ENCODE data around the gene RBMS3. TPM values are rescaled to one million over a fixed set of nuclear protein-coding genes. Genes with fewer than 3 reads are reported as not detected.
A peak's percentile ranks its signal among the peaks of the same experiment; 100 is the strongest.

Gene RBMS3
- total and polyA plus RNA-seq, 5 donors = 8.9 to 66.7 (median 56.5) TPM

- H3K9me3 ChIP-seq (ENCODE audit: control insufficient read depth, low read length) = no peaks in the 10 kb centered on the region
- 79% methylated on average over 2 of the region's 2 CpGs for whole genome bisulfite sequencing
- no peak overlapping the region for H3K4me3 ChIP-seq (ENCODE audit: low read length)
- no peak for ATAC-seq
- no peaks in the 10 kb centered on the region for H3K27me3 ChIP-seq (ENCODE audit: control insufficient read depth, insufficient read depth)
- H3K4me1 ChIP-seq (ENCODE audit: control insufficient read depth, insufficient read depth, low read length) = peaks cover 5% of the 10 kb centered on the region
- H3K27ac ChIP-seq (ENCODE audit: low read length) = no peak overlapping the region
- no peak for DNase-seq
- intact Hi-C loops (cut with DNase I) = no loop called here
Observed at GRCh38 chr3:29554566-29554965, 273.7 kb downstream of the RBMS3 start.

GRCh38 chr3:29555590-29555989, 274.7 kb downstream of the RBMS3 start:
- ATAC-seq = no peak
- H3K27me3 ChIP-seq (ENCODE audit: control insufficient read depth, insufficient read depth) = no peaks in the 10 kb centered on the region
- H3K4me3 ChIP-seq (ENCODE audit: low read length) = no peak overlapping the region
- no peak overlapping the region for H3K27ac ChIP-seq (ENCODE audit: low read length)
- DNase-seq = no peak
- no peaks in the 10 kb centered on the region for H3K9me3 ChIP-seq (ENCODE audit: control insufficient read depth, low read length)
- intact Hi-C loops (cut with DNase I) = no loop called here
- 98% methylated on average over 2 of the region's 2 CpGs for WGBS
- H3K4me1 ChIP-seq (ENCODE audit: control insufficient read depth, insufficient read depth, low read length) = peaks cover 5% of the 10 kb centered on the region

GRCh38 chr3:29557186-29557585, 276.3 kb downstream of the RBMS3 start:
- no peak overlapping the region for H3K4me3 ChIP-seq (ENCODE audit: low read length)
- DNase-seq (no peak), ATAC-seq (no peak)
- H3K27me3 ChIP-seq (ENCODE audit: control insufficient read depth, insufficient read depth) = no peaks in the 10 kb centered on the region
- intact Hi-C loops (cut with DNase I) = no loop called here
- no peaks in the 10 kb centered on the region for H3K9me3 ChIP-seq (ENCODE audit: control insufficient read depth, low read length)
- no peak overlapping the region for H3K27ac ChIP-seq (ENCODE audit: low read length)
- WGBS = 88% methylated on average over 2 of the region's 2 CpGs
- H3K4me1 ChIP-seq (ENCODE audit: control insufficient read depth, insufficient read depth, low read length) = peaks cover 5% of the 10 kb centered on the region

GRCh38 chr3:29557825-29558224, 277.0 kb downstream of the RBMS3 start:
- intact Hi-C loops (cut with DNase I) = no loop called here
- H3K27me3 ChIP-seq (ENCODE audit: control insufficient read depth, insufficient read depth) = no peaks in the 10 kb centered on the region
- peaks cover 5% of the 10 kb centered on the region for H3K4me1 ChIP-seq (ENCODE audit: control insufficient read depth, insufficient read depth, low read length)
- WGBS = 59% methylated on average over 2 of the region's 2 CpGs
- DNase-seq = no peak
- ATAC-seq = no peak
- no peak overlapping the region for H3K4me3 ChIP-seq (ENCODE audit: low read length)
- H3K9me3 ChIP-seq (ENCODE audit: control insufficient read depth, low read length) = no peaks in the 10 kb centered on the region
- H3K27ac ChIP-seq (ENCODE audit: low read length) = no peak overlapping the region

GRCh38 chr3:29559741-29560465, 279.0 kb downstream of the RBMS3 start:
- Histone ChIP-seq H3K9me3 (ENCODE audit: control insufficient read depth, low read length) (no peaks in the 10 kb centered on the region), H3K27ac (ENCODE audit: low read length) (no peak overlapping the region), H3K4me3 (ENCODE audit: low read length) (no peak overlapping the region), H3K4me1 (ENCODE audit: control insufficient read depth, insufficient read depth, low read length) (peaks cover 2% of the 10 kb centered on the region), H3K27me3 (ENCODE audit: control insufficient read depth, insufficient read depth) (no peaks in the 10 kb centered on the region)
- ATAC-seq (no peak), DNase-seq (no peak)
- intact Hi-C loops (cut with DNase I) = no loop called here
- WGBS = 44% methylated on average over 1 of the region's 1 CpG

- Histone ChIP-seq H3K9me3 (ENCODE audit: control insufficient read depth, low read length) (no peaks in the 10 kb centered on the region), H3K4me1 (ENCODE audit: control insufficient read depth, insufficient read depth, low read length) (no peaks in the 10 kb centered on the region), H3K27me3 (ENCODE audit: control insufficient read depth, insufficient read depth) (no peaks in the 10 kb centered on the region), H3K4me3 (ENCODE audit: low read length) (no peak overlapping the region), H3K27ac (ENCODE audit: low read length) (no peak overlapping the region)
- intact Hi-C loops (cut with DNase I) = no loop called here
- WGBS = 96% methylated on average over 4 of the region's 4 CpGs
- no peak for DNase-seq
- ATAC-seq = no peak
Observed at GRCh38 chr3:29561651-29562149, 280.8 kb downstream of the RBMS3 start.

- Histone ChIP-seq H3K27ac (ENCODE audit: low read length) (no peak overlapping the region), H3K9me3 (ENCODE audit: control insufficient read depth, low read length) (no peaks in the 10 kb centered on the region), H3K27me3 (ENCODE audit: control insufficient read depth, insufficient read depth) (no peaks in the 10 kb centered on the region), H3K4me1 (ENCODE audit: control insufficient read depth, insufficient read depth, low read length) (peaks cover 3% of the 10 kb centered on the region), H3K4me3 (ENCODE audit: low read length) (no peak overlapping the region)
- ATAC-seq (no peak), DNase-seq (no peak)
- intact Hi-C loops (cut with DNase I) = no loop called here
Observed at GRCh38 chr3:29565236-29565635, 284.4 kb downstream of the RBMS3 start.

GRCh38 chr3:29567501-29567900, 286.6 kb downstream of the RBMS3 start:
- no peak for DNase-seq
- no peak overlapping the region for H3K4me3 ChIP-seq (ENCODE audit: low read length)
- intact Hi-C loops (cut with DNase I) = no loop called here
- no peaks in the 10 kb centered on the region for H3K9me3 ChIP-seq (ENCODE audit: control insufficient read depth, low read length)
- peak in 1 of 2 donors; percentile 26 for ATAC-seq
- no peaks in the 10 kb centered on the region for H3K27me3 ChIP-seq (ENCODE audit: control insufficient read depth, insufficient read depth)
- WGBS = 83% methylated on average over 4 of the region's 4 CpGs
- H3K27ac ChIP-seq (ENCODE audit: low read length) = no peak overlapping the region
- peaks cover 3% of the 10 kb centered on the region for H3K4me1 ChIP-seq (ENCODE audit: control insufficient read depth, insufficient read depth, low read length)

GRCh38 chr3:29568355-29568754, 287.5 kb downstream of the RBMS3 start:
- peaks cover 3% of the 10 kb centered on the region for H3K4me1 ChIP-seq (ENCODE audit: control insufficient read depth, insufficient read depth, low read length)
- WGBS = 39% methylated on average over 2 of the region's 2 CpGs
- H3K9me3 ChIP-seq (ENCODE audit: control insufficient read depth, low read length) = no peaks in the 10 kb centered on the region
- ATAC-seq = no peak
- H3K27me3 ChIP-seq (ENCODE audit: control insufficient read depth, insufficient read depth) = no peaks in the 10 kb centered on the region
- intact Hi-C loops (cut with DNase I) = no loop called here
- DNase-seq = no peak
- H3K27ac ChIP-seq (ENCODE audit: low read length) = no peak overlapping the region
- no peak overlapping the region for H3K4me3 ChIP-seq (ENCODE audit: low read length)

GRCh38 chr3:29576181-29576580, 295.3 kb downstream of the RBMS3 start:
- Histone ChIP-seq H3K27me3 (ENCODE audit: control insufficient read depth, insufficient read depth) (no peaks in the 10 kb centered on the region), H3K9me3 (ENCODE audit: control insufficient read depth, low read length) (no peaks in the 10 kb centered on the region), H3K4me1 (ENCODE audit: control insufficient read depth, insufficient read depth, low read length) (peaks cover 11% of the 10 kb centered on the region), H3K4me3 (ENCODE audit: low read length) (no peak overlapping the region), H3K27ac (ENCODE audit: low read length) (no peak overlapping the region)
- no peak for ATAC-seq
- intact Hi-C loops (cut with DNase I) = no loop called here
- DNase-seq = no peak
- 100% methylated on average over 1 of the region's 1 CpG for WGBS

- DNase-seq = no peak
- peak in 1 of 2 donors; percentile 22 for ATAC-seq
Observed at GRCh38 chr3:29576675-29577074, 295.8 kb downstream of the RBMS3 start.

GRCh38 chr3:29577250-29577649, 296.4 kb downstream of the RBMS3 start:
- no peak overlapping the region for H3K4me3 ChIP-seq (ENCODE audit: low read length)
- ATAC-seq = peak; percentile 34 to 52
- no peaks in the 10 kb centered on the region for H3K9me3 ChIP-seq (ENCODE audit: control insufficient read depth, low read length)
- intact Hi-C loops (cut with DNase I) = no loop called here
- DNase-seq = peak; percentile 12 to 68 (median 45)
- H3K27ac ChIP-seq (ENCODE audit: low read length) = no peak overlapping the region
- H3K4me1 ChIP-seq (ENCODE audit: control insufficient read depth, insufficient read depth, low read length) = peaks cover 12% of the 10 kb centered on the region
- 79% methylated on average over 2 of the region's 2 CpGs for WGBS
- H3K27me3 ChIP-seq (ENCODE audit: control insufficient read depth, insufficient read depth) = no peaks in the 10 kb centered on the region

More at GRCh38 chr3:29576675-29577074, 295.8 kb downstream of the RBMS3 start:
- intact Hi-C loops (cut with DNase I) = no loop called here
- Histone ChIP-seq H3K27ac (ENCODE audit: low read length) (no peak overlapping the region), H3K9me3 (ENCODE audit: control insufficient read depth, low read length) (no peaks in the 10 kb centered on the region), H3K4me3 (ENCODE audit: low read length) (no peak overlapping the region), H3K27me3 (ENCODE audit: control insufficient read depth, insufficient read depth) (no peaks in the 10 kb centered on the region), H3K4me1 (ENCODE audit: control insufficient read depth, insufficient read depth, low read length) (peaks cover 11% of the 10 kb centered on the region)

Measured in right cardiac atrium (tissue), 5 donors.